B cell (primary cell): ENCODE results near the gene CHTF18. TPM values are rescaled to one million over a fixed set of nuclear protein-coding genes. Genes with fewer than 3 reads are reported as not detected.
"Not testable (repeated sequence)": the region's sequence is repeated elsewhere in the genome, so short reads cannot be mapped to it uniquely, and the experiment has no call there.

Experiments
- ATAC-seq: fragments of 200-7000 bp; cut with Tn5 transposase; one replicate; pipeline ENCODE4 v1.10.0; 2021; ENCODE audit warnings: low read depth, mild to moderate bottlenecking, moderate number of reproducible peaks, moderate library complexity
- CTCF ChIA-PET: fragments of 350-600 bp; sonication (Branson Sonifier 250); formaldehyde crosslinking; loops from one replicate; lab custom pipeline; 2021; ENCODE audit warnings: antibody characterized with exemption, inconsistent platforms; lab: Charles Lee
- POLR2A ChIA-PET: fragments of 350-600 bp; sonication (Branson Sonifier 250); formaldehyde crosslinking; loops from one replicate; lab custom pipeline; 2021; ENCODE audit warnings: antibody characterized with exemption; lab: Charles Lee
- DNase-seq: peaks from one replicate; pipeline ENCODE4 v3.0.0; 2013
- H2AFZ ChIP-seq: 2 replicates; pipeline ENCODE4 v1.6.1; 2012; ENCODE audit warnings: mild to moderate bottlenecking, low read depth, low read length; ENCODE audit not compliant: insufficient read depth, poor library complexity, severe bottlenecking
- H3K27ac ChIP-seq, 2 donors: 1 replicate in 1 of 2; 2 replicates in 1 of 2; pipeline ENCODE4 v1.5.1; 2012 to 2013; ENCODE audit warnings: low read length in 2 of 2, mild to moderate bottlenecking in 2 of 2, moderate library complexity in 1 of 2
- H3K27me3 ChIP-seq, 4 experiments: fragments of 200-600 bp in 1 of 4; sonication (generic) in 1 of 4; replicated peaks in 1 of 4; 1 replicate in 2 of 4; 2 replicates in 2 of 4; pipeline versions ENCODE4 v1.6.1 to v1.7.0; 2013 to 2016; ENCODE audit warnings: low read length in 3 of 4, mild to moderate bottlenecking in 2 of 4, mixed read lengths in 1 of 4, moderate library complexity in 1 of 4; ENCODE audit not compliant: insufficient read depth in 4 of 4, control insufficient read depth in 3 of 4; ENCODE audit errors: control extremely low read depth in 1 of 4
- H3K36me3 ChIP-seq, 2 experiments: replicated peaks in 1 of 2; 1 replicate in 1 of 2; 2 replicates in 1 of 2; pipeline versions ENCODE4 v1.6.1 to v1.7.1; 2013; ENCODE audit warnings: low read length in 1 of 2; ENCODE audit not compliant: insufficient read depth in 2 of 2, control insufficient read depth in 1 of 2; ENCODE audit errors: control extremely low read depth in 1 of 2, extremely low read depth in 1 of 2
- H3K4me1 ChIP-seq, 2 donors: fragments of 200-600 bp in 1 of 2; sonication (generic) in 1 of 2; 1 replicate in 1 of 2; 2 replicates in 1 of 2; pipeline versions ENCODE4 v1.5.1 to v1.6.1; 2013 to 2017; ENCODE audit warnings: low read length in 2 of 2; ENCODE audit not compliant: control insufficient read depth in 2 of 2, insufficient read depth in 2 of 2
- H3K4me2 ChIP-seq: replicated peaks from 2 replicates; pipeline ENCODE3; 2012; ENCODE audit warnings: mild to moderate bottlenecking, low read depth, low read length; ENCODE audit not compliant: poor library complexity, severe bottlenecking
- H3K4me3 ChIP-seq, 5 experiments: fragments of 200-600 bp in 1 of 5; sonication (generic) in 1 of 5; 1 replicate in 3 of 5; 2 replicates in 2 of 5; pipeline versions ENCODE4 v1.5.1 to v1.7.0; 2011 to 2016; ENCODE audit warnings: low read length in 4 of 5, mild to moderate bottlenecking in 4 of 5, low read depth in 2 of 5, control low read depth in 1 of 5, moderate library complexity in 1 of 5; ENCODE audit not compliant: insufficient read depth in 1 of 5; ENCODE audit errors: control extremely low read depth in 1 of 5, extremely low read depth in 1 of 5
- H3K79me2 ChIP-seq: fragments of 200-600 bp; sonication (generic); one replicate; pipeline ENCODE4 v1.6.0; 2016; ENCODE audit warnings: low read length; ENCODE audit not compliant: control insufficient read depth, insufficient read depth
- H3K9ac ChIP-seq: fragments of 200-600 bp; sonication (generic); 2 replicates; pipeline ENCODE4 v1.6.1; 2017; ENCODE audit warnings: mild to moderate bottlenecking, low read length, moderate library complexity
- H3K9me3 ChIP-seq, 3 donors: one replicate each; pipeline versions ENCODE4 v1.6.1 to v1.7.1; 2013; ENCODE audit warnings: low read length in 2 of 3; ENCODE audit not compliant: control insufficient read depth in 2 of 3, insufficient read depth in 1 of 3; ENCODE audit errors: control extremely low read depth in 1 of 3
- H4K20me1 ChIP-seq: 2 replicates; pipeline ENCODE4 v1.6.0; 2012; ENCODE audit warnings: mild to moderate bottlenecking, low read length; ENCODE audit not compliant: insufficient read depth, control insufficient read depth, poor library complexity, severe bottlenecking
- H3K27ac Mint-ChIP-seq: one replicate; pipeline ENCODE4 v1.8.0; 2021; ENCODE audit warnings: mixed read lengths
- H3K27me3 Mint-ChIP-seq: one replicate; pipeline ENCODE4 v1.8.0; 2021; ENCODE audit warnings: mixed read lengths
- H3K4me1 Mint-ChIP-seq: one replicate; pipeline ENCODE4 v1.8.0; 2021; ENCODE audit warnings: mixed read lengths
- H3K4me3 Mint-ChIP-seq: one replicate; pipeline ENCODE4 v1.8.0; 2021; ENCODE audit warnings: mixed read lengths
- H3K9me3 Mint-ChIP-seq: one replicate; pipeline ENCODE4 v1.8.0; 2022; ENCODE audit warnings: mixed read lengths; ENCODE audit not compliant: insufficient read depth
- EZH2 ChIP-seq: IDR thresholded peaks from 2 replicates; pipeline ENCODE4 v1.6.1; 2012; ENCODE audit warnings: borderline replicate concordance, low read depth, mild to moderate bottlenecking, moderate library complexity, low read length; ENCODE audit not compliant: insufficient read depth, poor library complexity, severe bottlenecking
- WGBS: methylation state at CpG from one replicate; pipeline ENCODE4 v1.1.5; 2013; ENCODE audit warnings: missing lambda C conversion rate; ENCODE audit not compliant: insufficient coverage; 5-methylcytosine and 5-hydroxymethylcytosine counted together
- intact Hi-C: fragments of 100-400 bp; cut with micrococcal nuclease; formaldehyde crosslinking; loops from one replicate; pipeline ENCODE4 v1.10.0; 2022
- polyA plus RNA-seq: library from polyadenylated mRNA; depleted of rRNA; stranded (reverse); fragments of >200 nt; gene quantifications from 2 replicates; pipeline ENCODE4 v1.2.3, GENCODE V29; 2012
- total RNA-seq, 2 donors: library from RNA; stranded (reverse); fragments of 120-200 nt in 1 of 2; gene quantifications; 1 replicate in 1 of 2; 2 replicates in 1 of 2; pipeline versions ENCODE4 v1.2.3 to v1.2.4, GENCODE V29; 2013 to 2022
- TF ChIP-seq, protein P1 (sequence below): fragments of 200-600 bp; IDR thresholded peaks from one replicate; pipeline ENCODE4 v1.8.0; 2022; ENCODE audit warnings: antibody characterized with exemption, mild to moderate bottlenecking

Gene CHTF18
- total and polyA plus RNA-seq, 2 donors (not counting 1 experiment from before 2014, with no cell fraction given): 72.3 to 76.1 TPM

DNA sequence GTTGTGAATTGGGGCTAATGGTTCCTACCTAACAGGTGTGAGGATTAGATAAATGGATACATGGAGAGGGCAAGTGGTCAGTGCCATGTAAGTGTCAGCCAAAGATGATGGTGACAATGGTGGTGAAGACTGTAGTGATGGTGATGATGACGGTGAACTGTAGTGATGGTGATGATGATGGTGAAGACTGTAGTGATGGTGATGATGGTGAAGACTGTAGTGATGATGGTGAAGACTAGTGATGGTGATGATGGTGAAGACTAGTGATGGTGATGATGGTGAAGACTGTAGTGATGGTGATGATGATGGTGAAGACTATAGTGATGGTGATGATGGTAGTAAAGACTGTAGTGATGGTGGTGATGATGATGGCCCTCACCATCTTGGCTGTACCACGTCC lies 30.2 kb downstream of the CHTF18 start:
- H2AFZ ChIP-seq: no peak overlapping the region
- peaks cover 0 to 49% (median 8%) of the 10 kb centered on the region in 4 experiments for H3K27me3 ChIP-seq
- ATAC-seq (no peak), DNase-seq (no peak)
- no peak overlapping the region for H3K27ac Mint-ChIP-seq
- TF ChIP-seq, protein P1, sequence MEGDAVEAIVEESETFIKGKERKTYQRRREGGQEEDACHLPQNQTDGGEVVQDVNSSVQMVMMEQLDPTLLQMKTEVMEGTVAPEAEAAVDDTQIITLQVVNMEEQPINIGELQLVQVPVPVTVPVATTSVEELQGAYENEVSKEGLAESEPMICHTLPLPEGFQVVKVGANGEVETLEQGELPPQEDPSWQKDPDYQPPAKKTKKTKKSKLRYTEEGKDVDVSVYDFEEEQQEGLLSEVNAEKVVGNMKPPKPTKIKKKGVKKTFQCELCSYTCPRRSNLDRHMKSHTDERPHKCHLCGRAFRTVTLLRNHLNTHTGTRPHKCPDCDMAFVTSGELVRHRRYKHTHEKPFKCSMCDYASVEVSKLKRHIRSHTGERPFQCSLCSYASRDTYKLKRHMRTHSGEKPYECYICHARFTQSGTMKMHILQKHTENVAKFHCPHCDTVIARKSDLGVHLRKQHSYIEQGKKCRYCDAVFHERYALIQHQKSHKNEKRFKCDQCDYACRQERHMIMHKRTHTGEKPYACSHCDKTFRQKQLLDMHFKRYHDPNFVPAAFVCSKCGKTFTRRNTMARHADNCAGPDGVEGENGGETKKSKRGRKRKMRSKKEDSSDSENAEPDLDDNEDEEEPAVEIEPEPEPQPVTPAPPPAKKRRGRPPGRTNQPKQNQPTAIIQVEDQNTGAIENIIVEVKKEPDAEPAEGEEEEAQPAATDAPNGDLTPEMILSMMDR: no peak
- TF ChIP-seq EZH2: no peak
- H3K4me1 Mint-ChIP-seq: peaks cover 15% of the 10 kb centered on the region
- no peaks in the 10 kb centered on the region for H3K36me3 ChIP-seq
- H3K9me3 Mint-ChIP-seq: no peaks in the 10 kb centered on the region
- peaks cover 0 to 17% (median 0%) of the 10 kb centered on the region in 3 donors for H3K9me3 ChIP-seq
- H4K20me1 ChIP-seq: no peaks in the 10 kb centered on the region
- H3K79me2 ChIP-seq: no peaks in the 10 kb centered on the region
- 89% methylated on average over 2 of the region's 2 CpGs for WGBS
- POLR2A ChIA-PET: no interaction called here
- H3K9ac ChIP-seq: no peak overlapping the region
- no peak overlapping the region for H3K4me3 Mint-ChIP-seq
- CTCF ChIA-PET: no interaction called here
- intact Hi-C loops: no loop called here
- no peak overlapping the region for H3K4me3 ChIP-seq
- no peak overlapping the region for H3K27ac ChIP-seq
- peaks cover 0 to 13% of the 10 kb centered on the region in 2 donors for H3K4me1 ChIP-seq
- peaks cover 32% of the 10 kb centered on the region for H3K27me3 Mint-ChIP-seq
- H3K4me2 ChIP-seq: no peak overlapping the region

DNA sequence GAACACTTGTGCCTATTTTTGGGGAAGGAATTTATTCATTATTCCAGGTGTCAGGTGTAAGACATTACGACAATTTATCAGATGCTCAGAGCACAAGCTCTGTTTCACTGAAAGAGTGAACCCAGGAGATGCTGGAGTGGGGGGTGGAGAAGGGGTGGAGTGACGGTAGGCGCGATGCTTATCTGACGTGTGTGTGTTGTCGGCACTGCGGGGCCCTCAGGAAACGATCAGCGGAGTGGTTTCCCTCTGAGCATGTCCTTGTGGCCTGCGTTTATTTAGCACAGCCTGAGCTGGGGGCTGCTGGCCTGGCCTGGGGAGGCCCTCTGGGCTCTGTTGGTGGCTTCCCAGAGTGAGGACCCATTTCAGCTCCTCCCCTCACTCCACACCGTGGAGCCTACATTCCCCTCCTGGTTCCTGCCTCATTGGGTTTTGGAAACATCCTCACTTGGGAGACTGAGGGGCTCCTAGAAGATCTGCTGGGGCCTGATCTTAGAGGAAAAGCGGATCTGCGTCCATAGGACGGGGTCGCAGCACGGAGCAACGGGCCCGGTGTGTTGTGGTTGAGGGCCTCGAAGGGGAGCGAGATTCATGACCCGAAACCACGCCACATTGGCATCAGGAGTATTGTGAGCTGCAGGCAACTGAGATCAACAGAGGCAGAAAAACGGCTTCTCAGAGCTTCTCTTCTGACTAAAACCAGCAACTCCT lies 31.1 kb downstream of the CHTF18 start:
- Histone ChIP-seq H3K4me3 (no peak overlapping the region), H3K4me1 (peaks cover 0 to 9% of the 10 kb centered on the region in 2 donors), H3K4me2 (no peak overlapping the region), H3K27me3 (peaks cover 0 to 41% (median 8%) of the 10 kb centered on the region in 4 experiments), H3K36me3 (no peaks in the 10 kb centered on the region), H3K27ac (no peak overlapping the region), H3K79me2 (no peaks in the 10 kb centered on the region), H4K20me1 (no peaks in the 10 kb centered on the region), H2AFZ (no peak overlapping the region), H3K9ac (no peak overlapping the region), H3K9me3 (peaks cover 0 to 12% (median 0%) of the 10 kb centered on the region in 3 donors)
- H3K27me3 Mint-ChIP-seq: peaks cover 29% of the 10 kb centered on the region
- DNase-seq (no peak), ATAC-seq (no peak)
- H3K9me3 Mint-ChIP-seq: no peaks in the 10 kb centered on the region
- ChIA-PET CTCF (no interaction called here), POLR2A (no interaction called here)
- 4% methylated on average over 22 of the region's 23 CpGs for WGBS
- intact Hi-C loops: no loop called here
- H3K4me3 Mint-ChIP-seq: peak overlapping the region; percentile 66
- no peak overlapping the region for H3K27ac Mint-ChIP-seq
- peaks cover 12% of the 10 kb centered on the region for H3K4me1 Mint-ChIP-seq
- TF ChIP-seq, protein P1: no peak
- TF ChIP-seq EZH2: no peak

DNA sequence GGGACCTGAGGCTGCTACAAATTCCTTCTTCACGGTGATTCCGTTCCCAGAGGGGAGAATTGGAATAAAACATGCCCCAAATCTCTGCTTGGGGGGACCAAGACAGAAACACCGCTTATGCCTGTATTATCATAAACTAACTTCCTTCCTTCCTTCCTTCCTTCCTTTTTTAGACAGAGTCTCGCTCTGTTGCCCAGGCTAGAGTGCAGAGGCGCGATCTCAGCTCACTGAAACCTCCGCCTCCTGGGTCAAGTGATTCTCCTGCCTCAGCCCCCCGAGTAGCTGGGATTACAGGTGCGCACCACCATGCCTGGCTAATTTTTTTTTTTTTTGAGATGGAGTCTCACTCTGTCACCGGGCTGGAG lies 31.6 kb downstream of the CHTF18 start:
- H3K4me3 ChIP-seq, H3K9me3 Mint-ChIP-seq, H3K4me2 ChIP-seq, H4K20me1 ChIP-seq, H3K27ac Mint-ChIP-seq, H3K79me2 ChIP-seq, H3K9ac ChIP-seq, intact Hi-C loops, H3K4me1 ChIP-seq, DNase-seq, CTCF ChIA-PET, H3K27ac ChIP-seq, H3K36me3 ChIP-seq, H2AFZ ChIP-seq, ATAC-seq: not testable (repeated sequence)
- Histone ChIP-seq H3K9me3 (peaks cover 0 to 12% (median 0%) of the 10 kb centered on the region in 3 donors), H3K27me3 (peaks cover 0 to 38% (median 8%) of the 10 kb centered on the region in 4 experiments)
- H3K27me3 Mint-ChIP-seq: peaks cover 24% of the 10 kb centered on the region
- WGBS: 6% methylated on average over 5 of the region's 10 CpGs
- peaks cover 12% of the 10 kb centered on the region for H3K4me1 Mint-ChIP-seq
- H3K4me3 Mint-ChIP-seq: peak overlapping the region; percentile 66
- POLR2A ChIA-PET: interaction anchor here (0.7 kb wide), 1 partner anchor 25 kb away, joined by 4 read pairs; no protein-coding TSS in a partner anchor
